NCI-H1694 treated with DMSO at 0.1 percent for 48 hours (cell line): ENCODE results near the gene GOLM1.

Experiments
- DNase-seq: peaks from one replicate; lab custom pipeline; 2025; lab: John Stamatoyannopoulos, UW

The GOLM1 gene

GRCh38 chr9:85981369-85981768, 118.0 kb downstream of the GOLM1 start:
- no peak for DNase-seq

GRCh38 chr9:85978496-85978895, 120.9 kb downstream of the GOLM1 start:
- DNase-seq, result peak; percentile 12
